K562 (cell line): ENCODE data around the gene PBRM1. TPM values are rescaled to one million over a fixed set of nuclear protein-coding genes. Genes with fewer than 3 reads are reported as not detected.
A peak's percentile ranks its signal among the peaks of the same experiment; 100 is the strongest.

ENCODE experiments used
- ATAC-seq: fragments of 200-7000 bp; cut with Tn5 transposase; 3 replicates; pipeline ENCODE4 v1.9.1; 2020; ENCODE audit warnings: moderate library complexity
- BruUV-seq: library from RNA; stranded (reverse); fragments of 400-500 nt; replicated peaks from 2 replicates; lab custom pipeline; 2021; lab: Mats Ljungman, UMichigan
- CTCF ChIA-PET: fragments of 300-600 bp; formaldehyde crosslinking; extraction: SDS; loops from one replicate; lab custom pipeline; 2021; ENCODE audit warnings: low intra/inter-chr PET ratio; lab: Yijun Ruan, JAX
- POLR2A ChIA-PET: fragments of 300-600, 350-650 bp; sonication (Branson Sonifier 250); formaldehyde crosslinking; extraction: SDS; loops from one replicate; lab custom pipeline; 2021; ENCODE audit warnings: antibody characterized with exemption, inconsistent platforms; lab: Yijun Ruan, JAX
- DNase-seq, 4 experiments: peaks; one replicate each; pipeline versions ENCODE4 v3.0.0 to v3.0.0-alpha.2; 2011 to 2018; ENCODE audit warnings: low spot score in 3 of 4, mixed read lengths in 3 of 4; ENCODE audit errors: extremely low read depth in 1 of 4
- FAIRE-seq: peaks from 2 replicates; lab custom pipeline; 2011; peaks lifted over from hg19 to GRCh38; lab: Jason Lieb, UNC
- H2AFZ ChIP-seq: 2 replicates; pipeline ENCODE4 v1.6.0; 2011; ENCODE audit warnings: low read depth, low read length, control low read depth, inconsistent platforms
- H3K27ac ChIP-seq: fragments of 200-600 bp; 3 replicates; pipeline ENCODE4 v1.8.0; 2011; ENCODE audit warnings: low read depth, mild to moderate bottlenecking, control low read depth, inconsistent platforms, low read length, moderate library complexity, mixed read lengths; ENCODE audit errors: extremely low read depth
- H3K27me3 ChIP-seq, 2 experiments: fragments of 300-600 bp in 1 of 2; 2 replicates in 1 of 2; 3 replicates in 1 of 2; pipeline versions ENCODE4 v1.6.0 to v1.8.0; 2011; ENCODE audit warnings: inconsistent platforms in 2 of 2, low read length in 2 of 2, mild to moderate bottlenecking in 1 of 2, mixed read lengths in 1 of 2, moderate library complexity in 1 of 2; ENCODE audit not compliant: control insufficient read depth in 2 of 2, insufficient read depth in 2 of 2
- H3K36me3 ChIP-seq: fragments of 300-600 bp; 3 replicates; pipeline ENCODE4 v1.8.0; 2011; ENCODE audit warnings: mild to moderate bottlenecking, low read length, inconsistent platforms; ENCODE audit not compliant: control insufficient read depth, insufficient read depth
- H3K4me1 ChIP-seq, 2 experiments: fragments of 200-600 bp in 1 of 2; replicated peaks in 1 of 2; 2 replicates in 1 of 2; 3 replicates in 1 of 2; pipeline versions ENCODE4 v1.5.1 to v1.8.0; 2011; ENCODE audit warnings: inconsistent platforms in 2 of 2, low read length in 2 of 2, mild to moderate bottlenecking in 1 of 2, mixed read lengths in 1 of 2, moderate library complexity in 1 of 2; ENCODE audit not compliant: control insufficient read depth in 2 of 2, insufficient read depth in 2 of 2
- H3K4me2 ChIP-seq: 2 replicates; pipeline ENCODE4 v1.6.1; 2011; ENCODE audit warnings: low read length, control low read depth, inconsistent platforms, mixed read lengths; ENCODE audit not compliant: insufficient read depth
- H3K4me3 ChIP-seq: fragments of 200-600 bp; sonication (generic), shearing (Covaris generic); 2 replicates; pipeline ENCODE4 v1.5.1; 2016; ENCODE audit warnings: control low read depth, inconsistent platforms
- H3K79me2 ChIP-seq: fragments of 200-600 bp; 3 replicates; pipeline ENCODE4 v1.8.0; 2011; ENCODE audit warnings: low read length, inconsistent platforms; ENCODE audit not compliant: control insufficient read depth, insufficient read depth
- H3K9ac ChIP-seq, 2 experiments: 2 replicates each; pipeline versions ENCODE4 v1.6.0 to v1.6.1; 2011; ENCODE audit warnings: low read depth in 2 of 2, low read length in 2 of 2, control low read depth in 1 of 2, inconsistent platforms in 1 of 2, mild to moderate bottlenecking in 1 of 2, mixed read lengths in 1 of 2; ENCODE audit not compliant: insufficient read depth in 1 of 2
- H3K9me1 ChIP-seq: one replicate; pipeline ENCODE4 v1.6.0; 2011; ENCODE audit warnings: inconsistent platforms, mild to moderate bottlenecking, low read length, moderate library complexity; ENCODE audit not compliant: control insufficient read depth, insufficient read depth
- H3K9me3 ChIP-seq: replicated peaks from 2 replicates; pipeline ENCODE4 v1.5.1; 2011; ENCODE audit warnings: low read depth, low read length, inconsistent platforms; ENCODE audit not compliant: control insufficient read depth, insufficient read depth
- H4K20me1 ChIP-seq: replicated peaks from 2 replicates; pipeline ENCODE4 v1.6.1; 2011; ENCODE audit warnings: low read length, inconsistent platforms, mixed read lengths; ENCODE audit not compliant: control insufficient read depth, insufficient read depth
- EHMT2 ChIP-seq: fragments of 450-650 bp; IDR thresholded peaks from 2 replicates; pipeline ENCODE4 v1.6.1; 2018; ENCODE audit warnings: antibody characterized with exemption
- HDAC6 ChIP-seq: IDR thresholded peaks from 2 replicates; pipeline ENCODE4 v1.6.1; 2012; ENCODE audit warnings: low read depth, mild to moderate bottlenecking, control low read depth, inconsistent platforms, low read length, moderate library complexity
- MED1 ChIP-seq: sonication (generic); formaldehyde crosslinking; IDR thresholded peaks from 2 replicates; pipeline ENCODE4 v1.8.1; 2023; ENCODE audit warnings: missing genetic modification reagents, borderline replicate concordance
- NELFE ChIP-seq: IDR thresholded peaks from 2 replicates; pipeline ENCODE4 v1.6.1; 2011; ENCODE audit warnings: mild to moderate bottlenecking; ENCODE audit not compliant: insufficient read depth, insufficient read length
- NRF1 ChIP-seq, 2 experiments: fragments of 450-650 bp; IDR thresholded peaks in 1 of 2; conservative IDR thresholded peaks in 1 of 2; 2 replicates each; pipeline ENCODE4 v1.6.1; 2014; ENCODE audit warnings: mild to moderate bottlenecking in 2 of 2
- POLR2AphosphoS5 ChIP-seq: IDR thresholded peaks from 2 replicates; pipeline ENCODE4 v1.6.1; 2011; ENCODE audit warnings: mild to moderate bottlenecking, low read depth, low read length, moderate library complexity; ENCODE audit not compliant: control insufficient read depth, insufficient read depth
- PTBP1 ChIP-seq: fragments of 200-400 bp; formaldehyde crosslinking; IDR thresholded peaks from 2 replicates; pipeline ENCODE4 v1.6.1; 2017; ENCODE audit warnings: low read depth, low read length
- SIN3B ChIP-seq: fragments of 450-650 bp; IDR thresholded peaks from 2 replicates; pipeline ENCODE4 v1.6.1; 2017; ENCODE audit warnings: low read depth, mild to moderate bottlenecking, moderate library complexity
- SOX6 ChIP-seq: fragments of 450-650 bp; IDR thresholded peaks from 2 replicates; pipeline ENCODE4 v1.6.1; 2014; ENCODE audit warnings: mild to moderate bottlenecking
- U2AF1 ChIP-seq: fragments of 200-400 bp; formaldehyde crosslinking; optimal IDR thresholded peaks from 2 replicates; pipeline ENCODE3; 2017; ENCODE audit warnings: mild to moderate bottlenecking, low read depth, low read length, moderate library complexity
- ZNF79 ChIP-seq: fragments of 250-450 bp; sonication (Bioruptor Pico); IDR thresholded peaks from 2 replicates; pipeline ENCODE4 v1.4.0; 2020; ENCODE audit warnings: low read depth, mild to moderate bottlenecking, moderate library complexity
- WGBS: fragments of 100-300 bp; shearing (Covaris generic); methylation state at CpG from one replicate; pipeline ENCODE4 v1.1.6; 2016; ENCODE audit warnings: low coverage, mixed read lengths; ENCODE audit not compliant: insufficient coverage; ENCODE audit errors: missing lambda C conversion rate; 5-methylcytosine and 5-hydroxymethylcytosine counted together
- in situ Hi-C: fragments of 300-500 bp; cut with MboI; formaldehyde crosslinking; loops from 4 replicates; pipeline ENCODE4 v1.15.0; 2018; ENCODE audit warnings: inconsistent platforms, mixed read lengths
- intact Hi-C: fragments of 100-400 bp; cut with micrococcal nuclease; formaldehyde crosslinking; loops from 2 replicates; pipeline ENCODE4 v1.14.2; 2022
- polyA plus RNA-seq, 8 experiments: library from polyadenylated mRNA; depleted of rRNA in 4 of 8; stranded (reverse) in 5 of 8; unstranded in 3 of 8; fragments of >200 nt; fragmentation: Nextera tagmentation in 2 of 8; fragmentation: Illumina TruSeq in 1 of 8; extraction: Ambion mirVana in 2 of 8; extraction: Trizol in 1 of 8; gene quantifications; 2 replicates each; pipeline versions ENCODE4 v1.2.1 to v1.2.3, GENCODE V29; 2011 to 2014; ENCODE audit warnings: inconsistent platforms in 1 of 8, missing spikeins in 1 of 8
- total RNA-seq, 7 experiments: library from RNA; depleted of rRNA in 6 of 7; stranded (reverse); fragments of >200 nt in 6 of 7; fragmentation: Illumina TruSeq in 2 of 7; extraction: Trizol in 2 of 7; gene quantifications; 2 replicates each; pipeline versions ENCODE4 v1.2.1 to v1.2.3, GENCODE V29; 2011 to 2021; ENCODE audit warnings: low replicate concordance in 1 of 7
- TF ChIP-seq, protein P1 (sequence below): fragments of 450-650 bp; IDR thresholded peaks from 2 replicates; pipeline ENCODE4 v1.6.1; 2016
- TF ChIP-seq, protein P2 (sequence below): fragments of 450-650 bp; conservative IDR thresholded peaks from 2 replicates; pipeline ENCODE4 v1.6.1; 2016; ENCODE audit warnings: missing genetic modification characterization, low read depth, mild to moderate bottlenecking, control low read depth, missing compliant biosample characterization
- TF ChIP-seq, protein P3 (sequence below), 2 experiments: fragments of 450-650 bp in 1 of 2; sonication (generic) in 1 of 2; formaldehyde crosslinking in 1 of 2; IDR thresholded peaks in 1 of 2; conservative IDR thresholded peaks in 1 of 2; 2 replicates each; pipeline versions ENCODE4 v1.6.1 to v1.8.1; 2016 to 2023; ENCODE audit warnings: mild to moderate bottlenecking in 2 of 2, moderate library complexity in 2 of 2, inconsistent platforms in 1 of 2, missing genetic modification reagents in 1 of 2
- TF ChIP-seq, protein P4 (sequence below): fragments of 250-450 bp; sonication (Bioruptor Pico); IDR thresholded peaks from 2 replicates; pipeline ENCODE4 v1.4.0; 2020

Gene PBRM1
- total and polyA plus RNA-seq, 9 of the 15 experiments (the other 6 are each of a cell fraction or from before 2014, with no cell fraction given): 3.9 to 31.8 (median 19.0) TPM

DNA sequence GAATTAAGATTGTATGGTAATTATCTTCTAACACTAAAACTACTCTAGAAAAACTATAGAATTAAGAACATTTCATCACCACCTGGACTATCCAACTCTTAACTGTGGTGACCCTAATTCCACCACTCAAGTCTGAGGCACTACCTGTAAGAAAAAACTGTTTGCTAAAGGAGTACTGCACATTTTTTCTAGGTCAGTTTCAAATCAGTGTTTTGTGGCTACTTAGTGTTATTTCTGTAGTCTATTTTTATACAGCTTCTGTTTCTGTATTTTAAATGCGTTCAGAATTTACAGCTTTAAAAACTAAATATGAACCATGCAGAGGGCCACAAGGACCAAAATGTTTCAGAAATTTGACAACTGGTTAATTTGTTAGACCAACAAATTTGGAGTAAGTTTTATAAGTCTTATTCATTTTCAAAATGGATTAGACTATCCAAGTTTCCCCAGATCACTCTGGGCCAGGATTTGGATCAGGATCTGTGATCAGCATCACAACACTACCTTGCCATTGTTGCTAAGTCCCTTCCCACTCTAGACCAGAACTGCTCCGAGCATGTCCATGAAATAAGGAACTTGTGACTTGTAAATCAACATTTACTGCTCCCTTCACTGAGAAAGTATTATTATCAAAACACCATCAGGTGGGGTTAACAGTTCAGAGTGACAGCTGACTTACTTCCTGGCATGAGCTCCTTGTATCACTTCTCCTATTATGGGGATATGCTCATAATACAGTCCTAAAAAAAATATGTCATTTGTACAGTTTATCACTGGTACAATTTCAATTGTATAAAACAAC is 11.3 kb upstream of the PBRM1 start:
- no peak for FAIRE-seq
- peaks cover 64% of the 10 kb centered on the region for H3K36me3 ChIP-seq
- TF ChIP-seq, protein P1, sequence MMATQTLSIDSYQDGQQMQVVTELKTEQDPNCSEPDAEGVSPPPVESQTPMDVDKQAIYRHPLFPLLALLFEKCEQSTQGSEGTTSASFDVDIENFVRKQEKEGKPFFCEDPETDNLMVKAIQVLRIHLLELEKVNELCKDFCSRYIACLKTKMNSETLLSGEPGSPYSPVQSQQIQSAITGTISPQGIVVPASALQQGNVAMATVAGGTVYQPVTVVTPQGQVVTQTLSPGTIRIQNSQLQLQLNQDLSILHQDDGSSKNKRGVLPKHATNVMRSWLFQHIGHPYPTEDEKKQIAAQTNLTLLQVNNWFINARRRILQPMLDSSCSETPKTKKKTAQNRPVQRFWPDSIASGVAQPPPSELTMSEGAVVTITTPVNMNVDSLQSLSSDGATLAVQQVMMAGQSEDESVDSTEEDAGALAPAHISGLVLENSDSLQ: peak; percentile 81
- TF ChIP-seq, protein P2, sequence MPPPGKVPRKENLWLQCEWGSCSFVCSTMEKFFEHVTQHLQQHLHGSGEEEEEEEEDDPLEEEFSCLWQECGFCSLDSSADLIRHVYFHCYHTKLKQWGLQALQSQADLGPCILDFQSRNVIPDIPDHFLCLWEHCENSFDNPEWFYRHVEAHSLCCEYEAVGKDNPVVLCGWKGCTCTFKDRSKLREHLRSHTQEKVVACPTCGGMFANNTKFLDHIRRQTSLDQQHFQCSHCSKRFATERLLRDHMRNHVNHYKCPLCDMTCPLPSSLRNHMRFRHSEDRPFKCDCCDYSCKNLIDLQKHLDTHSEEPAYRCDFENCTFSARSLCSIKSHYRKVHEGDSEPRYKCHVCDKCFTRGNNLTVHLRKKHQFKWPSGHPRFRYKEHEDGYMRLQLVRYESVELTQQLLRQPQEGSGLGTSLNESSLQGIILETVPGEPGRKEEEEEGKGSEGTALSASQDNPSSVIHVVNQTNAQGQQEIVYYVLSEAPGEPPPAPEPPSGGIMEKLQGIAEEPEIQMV (tag): no peak
- no peak for TF ChIP-seq NELFE
- TF ChIP-seq NRF1 (conservative IDR thresholded peaks at IDR 0.05 in 1 of 2, IDR thresholded peaks at IDR 0.05 in 1 of 2): 0 out of 4 replicates have a peak, but pooled peaks of 1 of the 2 experiments have one; percentile 15
- TF ChIP-seq ZNF79: no peak
- no peak for TF ChIP-seq U2AF1
- TF ChIP-seq, protein P3, sequence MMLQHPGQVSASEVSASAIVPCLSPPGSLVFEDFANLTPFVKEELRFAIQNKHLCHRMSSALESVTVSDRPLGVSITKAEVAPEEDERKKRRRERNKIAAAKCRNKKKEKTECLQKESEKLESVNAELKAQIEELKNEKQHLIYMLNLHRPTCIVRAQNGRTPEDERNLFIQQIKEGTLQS (IDR thresholded peaks at IDR 0.05): no peak
- TF ChIP-seq, protein P3 (CRISPR knock-in tag; conservative IDR thresholded peaks at IDR 0.05): no peak
- no peak for TF ChIP-seq EHMT2
- TF ChIP-seq, protein P4, sequence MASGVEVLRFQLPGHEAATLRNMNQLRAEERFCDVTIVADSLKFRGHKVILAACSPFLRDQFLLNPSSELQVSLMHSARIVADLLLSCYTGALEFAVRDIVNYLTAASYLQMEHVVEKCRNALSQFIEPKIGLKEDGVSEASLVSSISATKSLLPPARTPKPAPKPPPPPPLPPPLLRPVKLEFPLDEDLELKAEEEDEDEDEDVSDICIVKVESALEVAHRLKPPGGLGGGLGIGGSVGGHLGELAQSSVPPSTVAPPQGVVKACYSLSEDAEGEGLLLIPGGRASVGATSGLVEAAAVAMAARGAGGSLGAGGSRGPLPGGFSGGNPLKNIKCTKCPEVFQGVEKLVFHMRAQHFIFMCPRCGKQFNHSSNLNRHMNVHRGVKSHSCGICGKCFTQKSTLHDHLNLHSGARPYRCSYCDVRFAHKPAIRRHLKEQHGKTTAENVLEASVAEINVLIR (CRISPR knock-in tag): no peak
- no peak for TF ChIP-seq HDAC6
- TF ChIP-seq SOX6: no peak
- no peak for TF ChIP-seq MED1
- no peak for TF ChIP-seq PTBP1
- TF ChIP-seq SIN3B: no peak
- TF ChIP-seq POLR2AphosphoS5: 0 out of 2 replicates have a peak, but pooled peaks have one; percentile 1

More for the DNA sequence above, 11.3 kb upstream of the PBRM1 start:
- no peak overlapping the region for H3K9ac ChIP-seq
- H3K4me1 ChIP-seq: peaks cover 0 to 14% of the 10 kb centered on the region in 2 experiments; a peak in 2 of 5 replicates
- 54% methylated on average over 2 of the region's 2 CpGs for WGBS
- H3K4me3 ChIP-seq: no peak overlapping the region
- CTCF ChIA-PET: no interaction called here
- no peaks in the 10 kb centered on the region for H3K9me3 ChIP-seq
- H3K79me2 ChIP-seq: peaks cover 2% of the 10 kb centered on the region; the same call in 1 of the 3 replicates
- in situ Hi-C loops: no loop called here
- no peak overlapping the region for H2AFZ ChIP-seq
- H3K27ac ChIP-seq: no peak overlapping the region
- ATAC-seq: peak; percentile 25
- H3K4me2 ChIP-seq: no peak overlapping the region
- peaks cover 8% of the 10 kb centered on the region for H4K20me1 ChIP-seq
- intact Hi-C loops: no loop called here
- BruUV-seq: no TSS peak
- POLR2A ChIA-PET: interaction anchor here (0.6 to 1.6 kb wide), 6 partner anchors 8 to 144 kb away, joined by 3 to 5 read pairs (median 4); partner anchors contain the start of genes GLT8D1 and SPCS1
- H3K27me3 ChIP-seq: no peaks in the 10 kb centered on the region
- no peaks in the 10 kb centered on the region for H3K9me1 ChIP-seq
- DNase-seq: no peak
